ENCODE measurements around the gene HNRNPH3. TPM values are rescaled to one million over a fixed set of nuclear protein-coding genes. Genes with fewer than 3 reads are reported as not detected.

The HNRNPH3 gene, protein sequence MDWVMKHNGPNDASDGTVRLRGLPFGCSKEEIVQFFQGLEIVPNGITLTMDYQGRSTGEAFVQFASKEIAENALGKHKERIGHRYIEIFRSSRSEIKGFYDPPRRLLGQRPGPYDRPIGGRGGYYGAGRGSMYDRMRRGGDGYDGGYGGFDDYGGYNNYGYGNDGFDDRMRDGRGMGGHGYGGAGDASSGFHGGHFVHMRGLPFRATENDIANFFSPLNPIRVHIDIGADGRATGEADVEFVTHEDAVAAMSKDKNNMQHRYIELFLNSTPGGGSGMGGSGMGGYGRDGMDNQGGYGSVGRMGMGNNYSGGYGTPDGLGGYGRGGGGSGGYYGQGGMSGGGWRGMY
- 100 to 1,000 TPM; 105 to 170 (median 136) TPM for total RNA-seq (2021; fragmentation: NEBNext Ultra II Directional; extraction: Animal tissue kit (Norgen Biotek cat#: 25700))
- long read RNA-seq, transcript HNRNPH3-201 (10 exons, 2,339 nt): major isoform, 73 of 201 reads
- long read RNA-seq, transcript HNRNPH3-202 (10 exons, 1,332 nt): minor isoform, 15 of 201 reads
- long read RNA-seq, partial matches to known transcripts: 11 of 201 reads
- long read RNA-seq, other reads (novel, unspliced or antisense): 96 of 201 reads

- Mint-ChIP-seq H3K36me3 (ENCODE audit: low read depth) (peaks cover 42% of the 10 kb centered on the region), H3K9me3 (no peaks in the 10 kb centered on the region), H3K4me1 (ENCODE audit: low read depth) (peaks cover 69% of the 10 kb centered on the region), H3K27ac (peak within 1 kb of the TSS; percentile 95), H3K4me3 (peak within 1 kb of the TSS; percentile 93), H3K27me3 (ENCODE audit: insufficient read depth) (peaks cover 13% of the 10 kb centered on the region)
- peak; percentile 93 for DNase-seq
- TF ChIP-seq CTCF (IDR thresholded peaks at IDR 0.05): peak; percentile 25; the same call in 1 of the 2 replicates
Measured at GRCh38 chr10:68331455-68332258, at the start of gene HNRNPH3. TSS of gene HNRNPH3 (plus strand) at chr10:68332064. CDS start at chr10:68337222, 5,158 bp downstream.

GRCh38 chr10:68284062-68285001, 47.5 kb upstream of the HNRNPH3 start:
- Mint-ChIP-seq H3K27ac (no peak overlapping the region), H3K4me3 (no peak overlapping the region), H3K4me1 (ENCODE audit: low read depth) (no peaks in the 10 kb centered on the region), H3K36me3 (ENCODE audit: low read depth) (peaks cover 4% of the 10 kb centered on the region; the same call in 1 of the 2 replicates), H3K9me3 (peaks cover 3% of the 10 kb centered on the region; the same call in 1 of the 2 replicates), H3K27me3 (ENCODE audit: insufficient read depth) (no peaks in the 10 kb centered on the region)
- TF ChIP-seq CTCF (IDR thresholded peaks at IDR 0.05): no peak
- no peak for DNase-seq

DNA sequence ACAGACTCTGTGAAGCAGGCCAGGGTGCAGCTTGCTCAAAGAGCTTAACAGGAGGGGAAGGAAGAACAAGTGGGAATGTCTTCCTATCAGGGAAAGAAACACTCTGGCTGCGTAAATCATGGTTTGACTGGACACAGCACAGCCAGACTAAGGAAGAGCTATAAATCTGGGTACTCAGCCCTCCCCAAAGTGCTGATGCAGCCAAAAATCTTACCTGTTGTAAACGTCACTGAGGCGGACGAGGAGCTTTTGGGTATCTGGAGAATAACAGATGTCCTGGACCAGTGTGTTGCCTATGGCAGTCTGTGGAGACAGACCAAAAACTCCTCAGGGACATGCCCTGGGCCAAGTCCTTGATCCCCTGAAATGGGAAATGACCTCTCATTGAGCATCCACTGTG, 43.1 kb upstream of the HNRNPH3 start:
- Mint-ChIP-seq H3K4me1 (ENCODE audit: low read depth) (no peaks in the 10 kb centered on the region), H3K4me3 (no peak overlapping the region), H3K27me3 (ENCODE audit: insufficient read depth) (peaks cover 1% of the 10 kb centered on the region; the same call in 1 of the 2 replicates), H3K27ac (no peak overlapping the region), H3K9me3 (no peaks in the 10 kb centered on the region), H3K36me3 (ENCODE audit: low read depth) (peaks cover 17% of the 10 kb centered on the region)
- no peak for DNase-seq
- TF ChIP-seq CTCF (IDR thresholded peaks at IDR 0.05): no peak

GRCh38 chr10:68290736-68291135, 41.1 kb upstream of the HNRNPH3 start:
- no peak for TF ChIP-seq CTCF (IDR thresholded peaks at IDR 0.05)
- Mint-ChIP-seq H3K36me3 (ENCODE audit: low read depth) (peaks cover 25% of the 10 kb centered on the region), H3K27me3 (ENCODE audit: insufficient read depth) (peaks cover 1% of the 10 kb centered on the region; the same call in 1 of the 2 replicates), H3K4me3 (no peak overlapping the region), H3K27ac (no peak overlapping the region), H3K9me3 (no peaks in the 10 kb centered on the region), H3K4me1 (ENCODE audit: low read depth) (no peaks in the 10 kb centered on the region)
- no peak for DNase-seq
